ENCODE data around the gene CDH4. TPM values are rescaled to one million over a fixed set of nuclear protein-coding genes. Genes with fewer than 3 reads are reported as not detected.

Gene CDH4
- total RNA-seq, 2 experiments from 2014 or later: 0.10 to 0.21 TPM

DNA sequence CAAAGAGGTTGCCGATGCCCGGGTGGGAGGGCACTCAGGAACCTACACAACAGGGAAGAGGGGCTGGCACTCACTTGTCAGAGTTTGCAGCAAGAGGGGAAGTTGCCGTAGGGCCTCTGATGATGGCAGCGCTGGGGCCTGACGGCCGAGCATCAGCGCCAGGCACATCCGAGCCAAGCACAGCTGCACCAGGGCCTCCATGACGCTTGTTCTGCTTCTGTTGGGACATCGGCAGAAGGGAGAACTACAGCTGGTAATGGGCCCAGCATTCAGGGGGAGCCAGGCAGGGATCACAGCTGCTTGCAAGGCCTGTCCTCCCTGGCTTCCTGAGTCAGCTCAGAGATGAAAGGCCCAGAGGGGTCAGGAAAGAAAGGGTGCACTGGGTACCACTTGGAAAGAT, 367.7 kb downstream of the CDH4 start:
- peaks cover 2% of the 10 kb centered on the region for H3K9me3 Mint-ChIP-seq
- H3K4me1 Mint-ChIP-seq (ENCODE audit: low read depth): no peaks in the 10 kb centered on the region
- H3K36me3 Mint-ChIP-seq: no peaks in the 10 kb centered on the region
- intact Hi-C loops (cut with micrococcal nuclease): no loop called here
- no peak overlapping the region for H3K4me3 Mint-ChIP-seq
- H3K27me3 Mint-ChIP-seq: no peaks in the 10 kb centered on the region
- DNase-seq: no peak
- ChIA-PET POLR2A (no interaction called here), CTCF (no interaction called here)
- H3K27ac Mint-ChIP-seq: no peak overlapping the region

DNA sequence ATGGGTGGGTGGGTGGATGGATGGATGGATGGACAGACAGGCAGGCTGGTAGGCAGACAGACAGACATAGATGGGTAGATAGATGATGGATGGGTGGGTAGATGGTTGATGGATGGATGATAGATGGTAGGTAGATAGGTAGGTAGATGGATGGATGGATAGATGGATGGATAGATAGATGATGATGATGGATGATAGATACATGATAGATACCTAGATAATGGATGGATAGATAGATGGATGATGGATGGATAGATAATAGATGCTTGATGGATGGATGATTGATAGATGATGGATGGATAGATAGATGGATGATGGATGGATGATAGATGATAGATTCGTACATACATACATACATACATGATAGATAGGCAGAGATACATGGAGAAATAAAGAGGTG, 368.1 kb downstream of the CDH4 start:
- Mint-ChIP-seq H3K27ac (no peak overlapping the region), H3K9me3 (peaks cover 2% of the 10 kb centered on the region), H3K4me1 (ENCODE audit: low read depth) (no peaks in the 10 kb centered on the region), H3K4me3 (no peak overlapping the region), H3K27me3 (no peaks in the 10 kb centered on the region), H3K36me3 (no peaks in the 10 kb centered on the region)
- DNase-seq: no peak
- intact Hi-C loops (cut with micrococcal nuclease): no loop called here
- CTCF ChIA-PET: no interaction called here
- POLR2A ChIA-PET: no interaction called here

DNA sequence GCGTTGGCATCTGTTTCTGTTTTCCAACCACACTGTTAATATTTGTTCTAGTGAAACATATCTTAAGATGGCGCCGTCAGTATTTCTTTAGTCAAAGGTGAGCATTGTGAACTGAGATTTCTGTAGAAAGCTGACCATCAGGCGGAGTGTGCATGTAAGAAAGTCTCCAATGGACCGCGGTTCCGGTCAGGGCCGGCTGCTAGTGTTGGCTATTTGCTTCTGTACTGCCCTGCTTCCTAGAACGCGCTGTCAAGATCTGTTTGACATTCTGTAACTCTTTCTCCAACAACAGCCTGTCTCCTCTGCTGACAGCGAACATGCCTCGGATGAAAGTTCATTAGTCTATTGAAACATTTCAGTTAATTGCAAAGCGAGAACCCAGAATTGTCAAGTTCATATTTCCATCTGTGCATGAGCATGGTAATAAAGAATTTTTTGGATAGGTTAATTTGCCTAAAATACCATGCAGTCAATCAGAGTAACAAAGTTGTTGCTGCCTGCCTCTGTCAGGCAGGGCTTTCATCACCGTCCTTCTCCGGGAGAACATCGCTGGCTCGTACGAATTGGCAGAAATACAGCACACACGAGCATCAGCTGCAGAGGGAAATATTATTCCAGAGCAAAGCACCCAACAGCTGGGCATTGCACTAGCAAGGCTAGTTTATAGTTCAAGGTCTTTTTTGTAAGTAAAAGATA, 369.1 kb downstream of the CDH4 start:
- no peak overlapping the region for H3K4me3 Mint-ChIP-seq
- ChIA-PET CTCF (no interaction called here), POLR2A (no interaction called here)
- intact Hi-C loops (cut with micrococcal nuclease): no loop called here
- H3K4me1 Mint-ChIP-seq (ENCODE audit: low read depth): no peaks in the 10 kb centered on the region
- H3K9me3 Mint-ChIP-seq: peaks cover 2% of the 10 kb centered on the region
- no peak overlapping the region for H3K27ac Mint-ChIP-seq
- H3K27me3 Mint-ChIP-seq: no peaks in the 10 kb centered on the region
- no peak for DNase-seq
- H3K36me3 Mint-ChIP-seq: no peaks in the 10 kb centered on the region

DNA sequence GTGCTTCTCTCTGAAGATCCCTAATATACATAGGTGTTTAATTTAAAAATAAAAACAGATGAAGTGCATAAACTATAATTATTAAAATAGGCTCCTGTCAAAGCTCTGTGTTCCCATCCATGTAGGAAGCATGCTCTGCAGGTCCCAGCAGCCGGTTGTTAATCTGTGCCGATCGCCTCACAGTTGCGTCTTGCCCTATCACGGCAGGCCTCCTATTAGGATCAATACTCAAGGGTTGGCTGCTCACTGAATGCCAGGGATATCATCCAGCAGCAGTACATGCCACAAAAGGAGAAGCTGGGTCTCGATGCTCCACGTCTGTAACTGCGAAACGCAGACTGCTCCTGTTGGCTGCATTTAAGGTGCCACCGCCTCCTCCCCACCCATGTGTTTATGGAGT, 369.8 kb downstream of the CDH4 start:
- no peaks in the 10 kb centered on the region for H3K4me1 Mint-ChIP-seq (ENCODE audit: low read depth)
- H3K9me3 Mint-ChIP-seq: peaks cover 2% of the 10 kb centered on the region
- intact Hi-C loops (cut with micrococcal nuclease): no loop called here
- DNase-seq: no peak
- no peak overlapping the region for H3K4me3 Mint-ChIP-seq
- CTCF ChIA-PET: no interaction called here
- H3K27me3 Mint-ChIP-seq: no peaks in the 10 kb centered on the region
- POLR2A ChIA-PET: no interaction called here
- H3K36me3 Mint-ChIP-seq: no peaks in the 10 kb centered on the region
- H3K27ac Mint-ChIP-seq: no peak overlapping the region

DNA sequence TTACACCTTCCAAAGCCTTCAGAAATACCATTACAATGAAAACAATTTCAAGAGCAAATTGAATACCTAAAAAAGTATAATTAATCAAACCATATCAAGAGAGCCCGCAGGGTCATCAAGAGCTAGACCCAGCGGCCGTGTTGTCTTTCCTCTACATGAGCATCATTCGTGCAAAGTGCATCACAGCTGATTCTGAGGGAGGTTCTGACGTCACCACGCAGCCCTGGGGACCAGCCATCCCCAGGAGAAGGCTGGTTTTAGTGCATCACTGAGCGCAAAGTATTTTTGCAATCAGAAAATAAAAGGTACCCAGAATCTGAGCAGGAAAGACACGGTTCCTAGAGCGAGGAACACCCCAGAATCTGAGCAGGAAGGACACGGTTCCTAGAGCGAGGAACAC, 371.4 kb downstream of the CDH4 start:
- Mint-ChIP-seq H3K9me3 (no peaks in the 10 kb centered on the region), H3K36me3 (no peaks in the 10 kb centered on the region), H3K4me1 (ENCODE audit: low read depth) (no peaks in the 10 kb centered on the region), H3K27me3 (no peaks in the 10 kb centered on the region), H3K27ac (no peak overlapping the region), H3K4me3 (no peak overlapping the region)
- DNase-seq: no peak
- CTCF ChIA-PET: no interaction called here
- intact Hi-C loops (cut with micrococcal nuclease): no loop called here
- POLR2A ChIA-PET: no interaction called here

DNA sequence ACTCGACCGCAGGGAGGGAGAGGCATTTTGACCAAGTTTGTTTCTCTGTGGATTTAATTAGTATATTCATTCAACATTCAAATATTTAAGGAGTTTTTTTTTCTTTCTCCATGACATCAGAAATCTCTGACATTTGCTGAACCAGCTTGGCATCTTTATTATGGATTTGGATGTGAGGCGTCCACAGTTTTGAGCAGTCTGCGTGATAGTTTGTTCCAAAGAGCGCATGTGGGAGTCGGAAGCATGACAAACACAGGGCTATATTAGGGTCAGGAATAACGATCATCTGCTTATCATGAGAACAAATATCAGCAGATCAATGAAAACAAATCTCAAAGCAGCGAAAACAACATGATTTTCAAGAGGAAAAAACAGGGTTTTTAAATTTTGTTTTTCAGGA, 373.2 kb downstream of the CDH4 start:
- Mint-ChIP-seq H3K9me3 (no peaks in the 10 kb centered on the region), H3K4me3 (no peak overlapping the region), H3K36me3 (no peaks in the 10 kb centered on the region), H3K27ac (no peak overlapping the region), H3K27me3 (no peaks in the 10 kb centered on the region), H3K4me1 (ENCODE audit: low read depth) (no peaks in the 10 kb centered on the region)
- ChIA-PET CTCF (no interaction called here), POLR2A (no interaction called here)
- DNase-seq: no peak
- intact Hi-C loops (cut with micrococcal nuclease): no loop called here

DNA sequence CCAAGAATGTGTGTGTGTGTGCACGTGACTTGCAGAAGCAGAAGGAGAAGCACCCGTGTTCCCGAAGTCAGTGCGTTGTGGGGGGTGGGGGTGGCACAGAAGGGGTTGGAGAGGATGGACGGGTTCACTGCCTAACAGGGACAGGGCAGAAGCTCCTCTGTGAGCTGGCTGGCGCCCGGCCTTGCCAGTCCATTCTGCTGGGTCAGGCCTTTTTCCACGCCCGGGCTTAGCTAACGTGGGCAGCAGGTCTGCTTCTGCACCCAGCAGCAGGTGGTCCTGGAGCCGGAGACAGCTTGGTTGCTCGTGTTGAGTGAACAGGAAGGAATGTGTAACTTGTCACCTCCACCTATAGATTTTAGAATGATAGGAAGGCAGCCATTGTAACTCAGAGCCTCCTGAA, 374.4 kb downstream of the CDH4 start:
- H3K9me3 Mint-ChIP-seq: no peaks in the 10 kb centered on the region
- intact Hi-C loops (cut with micrococcal nuclease): no loop called here
- H3K27me3 Mint-ChIP-seq: no peaks in the 10 kb centered on the region
- ChIA-PET CTCF (interaction anchor here (0.5 kb wide), 1 partner anchor 13 kb away, joined by 7 read pairs; no protein-coding TSS in a partner anchor), POLR2A (no interaction called here)
- no peaks in the 10 kb centered on the region for H3K36me3 Mint-ChIP-seq
- H3K27ac Mint-ChIP-seq: no peak overlapping the region
- DNase-seq: no peak
- no peaks in the 10 kb centered on the region for H3K4me1 Mint-ChIP-seq (ENCODE audit: low read depth)
- H3K4me3 Mint-ChIP-seq: no peak overlapping the region

DNA sequence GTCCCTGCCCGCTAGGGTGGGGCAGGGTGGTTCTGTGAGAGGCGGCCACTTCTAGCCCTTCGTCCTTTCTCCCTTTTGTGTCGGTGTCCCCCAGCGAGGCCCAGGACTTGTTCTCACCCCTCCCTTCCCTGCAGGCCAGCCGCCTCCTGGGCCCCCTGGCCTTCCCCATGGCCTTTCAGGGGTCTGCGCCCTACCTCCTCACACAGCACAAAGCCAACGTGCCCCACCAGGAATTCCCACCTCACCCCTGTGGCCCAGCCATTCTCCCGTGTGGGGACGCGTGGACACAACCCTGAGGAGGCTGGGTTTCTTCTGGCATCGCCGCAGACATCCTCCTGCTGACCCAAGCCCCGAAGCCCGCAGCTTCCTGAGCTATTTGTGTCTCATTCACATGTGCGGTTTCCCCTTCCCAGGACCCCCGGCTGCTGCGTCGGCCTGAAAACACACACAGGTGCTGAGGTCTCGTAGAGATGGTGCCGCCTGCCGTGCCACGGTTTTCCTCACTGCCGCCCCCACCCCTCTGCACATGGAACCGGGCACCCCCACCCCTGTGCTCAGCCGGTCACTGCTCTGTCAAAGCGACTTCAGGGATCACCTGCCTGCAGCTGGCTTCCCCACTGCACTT, 375.8 kb downstream of the CDH4 start:
- intact Hi-C loops (cut with micrococcal nuclease): no loop called here
- no peak for DNase-seq
- Mint-ChIP-seq H3K27me3 (no peaks in the 10 kb centered on the region), H3K4me1 (ENCODE audit: low read depth) (no peaks in the 10 kb centered on the region), H3K27ac (no peak overlapping the region), H3K36me3 (no peaks in the 10 kb centered on the region), H3K4me3 (no peak overlapping the region), H3K9me3 (no peaks in the 10 kb centered on the region)
- ChIA-PET POLR2A (no interaction called here), CTCF (no interaction called here)

DNA sequence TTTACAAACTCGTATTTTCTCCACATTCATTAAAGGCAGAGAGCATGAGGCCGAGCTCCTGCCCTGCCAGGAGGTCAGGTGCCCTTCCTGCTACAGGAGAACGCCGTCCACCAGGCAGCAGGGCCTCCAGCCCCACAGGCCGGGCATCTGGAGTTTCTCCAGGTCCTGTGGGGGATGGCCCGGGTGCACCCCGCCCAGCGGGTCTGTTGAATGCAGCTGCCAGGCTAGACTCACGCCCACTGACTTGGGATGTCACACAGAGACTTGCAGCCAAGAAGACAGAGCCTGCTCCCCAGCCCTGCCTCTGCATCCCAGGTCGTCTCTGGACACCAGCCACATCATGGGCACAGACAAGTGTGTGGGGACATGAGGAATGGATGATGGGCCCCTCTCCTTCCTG, 376.4 kb downstream of the CDH4 start:
- Mint-ChIP-seq H3K27ac (no peak overlapping the region), H3K27me3 (no peaks in the 10 kb centered on the region), H3K4me3 (no peak overlapping the region), H3K36me3 (no peaks in the 10 kb centered on the region), H3K4me1 (ENCODE audit: low read depth) (no peaks in the 10 kb centered on the region), H3K9me3 (no peaks in the 10 kb centered on the region)
- DNase-seq: no peak
- POLR2A ChIA-PET: no interaction called here
- intact Hi-C loops (cut with micrococcal nuclease): no loop called here
- CTCF ChIA-PET: no interaction called here

DNA sequence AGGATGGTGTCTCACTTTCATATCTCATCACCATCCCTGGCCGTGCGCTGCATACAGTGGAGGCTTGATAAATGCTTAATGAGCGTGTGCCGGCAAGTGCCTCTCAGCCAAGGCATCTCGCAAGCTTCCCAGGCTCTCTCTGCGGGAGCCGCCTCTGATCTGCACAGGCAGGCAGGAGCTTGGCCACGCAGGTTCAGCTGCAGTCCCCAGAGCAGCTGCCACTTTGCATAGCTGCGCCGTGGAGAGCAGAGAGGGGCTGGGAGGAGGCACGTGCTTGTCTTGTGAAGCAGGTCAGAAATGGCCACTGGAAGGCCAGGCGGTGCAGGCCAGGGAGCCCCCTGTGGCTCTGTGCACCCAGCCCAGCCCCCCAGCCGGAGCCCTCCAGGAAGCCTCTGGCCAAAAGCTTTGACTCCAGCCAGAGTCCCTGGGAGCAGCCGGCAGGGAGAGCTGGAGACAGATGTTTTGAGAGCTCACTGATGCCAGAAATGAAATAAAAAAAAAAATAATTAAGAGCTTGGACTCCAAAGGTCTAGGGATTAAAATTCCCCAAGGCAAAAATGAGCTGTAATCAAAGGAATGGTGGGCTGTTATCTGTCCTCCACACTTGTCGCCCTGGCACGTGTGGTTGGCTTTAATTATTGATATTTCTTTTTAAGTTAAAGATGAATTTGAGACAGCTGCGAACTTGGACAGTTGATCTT, 377.0 kb downstream of the CDH4 start:
- no peak overlapping the region for H3K27ac Mint-ChIP-seq
- no peak overlapping the region for H3K4me3 Mint-ChIP-seq
- H3K27me3 Mint-ChIP-seq: no peaks in the 10 kb centered on the region
- no peaks in the 10 kb centered on the region for H3K36me3 Mint-ChIP-seq
- intact Hi-C loops (cut with micrococcal nuclease): no loop called here
- H3K4me1 Mint-ChIP-seq (ENCODE audit: low read depth): no peaks in the 10 kb centered on the region
- ChIA-PET POLR2A (interaction anchor here (0.7 kb wide), 1 partner anchor 50 kb away, joined by 3 read pairs; no protein-coding TSS in a partner anchor), CTCF (interaction anchor here (0.6 kb wide), 1 partner anchor 87 kb away, joined by 3 read pairs; no protein-coding TSS in a partner anchor)
- H3K9me3 Mint-ChIP-seq: no peaks in the 10 kb centered on the region
- DNase-seq: no peak

DNA sequence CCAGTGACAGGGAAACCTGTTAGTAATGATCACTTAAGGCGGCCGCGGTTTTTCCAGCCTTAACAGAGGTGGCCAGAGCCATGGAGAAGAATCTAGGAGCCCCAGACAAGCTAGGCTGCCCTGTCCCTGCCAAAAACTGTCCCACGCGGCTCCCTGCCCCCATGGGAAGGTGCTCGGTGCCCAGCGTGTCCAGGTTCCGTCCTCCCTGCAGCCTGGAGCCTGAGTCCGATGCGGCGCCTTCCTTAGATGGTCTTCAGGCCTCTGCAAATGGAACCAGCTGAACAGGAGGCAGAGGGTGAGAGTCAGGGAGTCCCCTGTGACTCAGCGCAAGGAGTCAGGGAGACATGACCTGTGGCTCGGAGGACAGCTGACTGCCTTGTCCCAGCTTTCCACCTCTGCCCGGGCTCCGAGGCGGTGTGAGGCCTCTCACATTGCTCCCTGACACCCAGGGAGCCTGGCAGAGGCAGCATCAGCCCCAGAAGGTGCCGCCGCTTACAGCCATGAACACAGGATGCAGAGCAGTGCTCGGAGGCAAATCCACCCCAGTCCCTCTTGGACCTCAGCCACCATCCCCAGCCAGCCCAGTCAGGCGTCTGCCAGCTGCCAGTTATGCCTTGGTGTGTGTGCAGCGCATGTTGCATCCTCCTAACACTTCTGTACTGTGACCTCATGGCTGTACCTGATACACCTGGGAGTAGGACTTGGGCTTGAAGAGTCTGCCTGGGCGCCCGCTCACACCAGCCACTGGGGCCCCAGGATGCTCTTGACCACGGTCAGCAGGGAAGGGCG, 377.7 kb downstream of the CDH4 start:
- H3K36me3 Mint-ChIP-seq: no peaks in the 10 kb centered on the region
- H3K27me3 Mint-ChIP-seq: no peaks in the 10 kb centered on the region
- no peak for DNase-seq
- H3K27ac Mint-ChIP-seq: no peak overlapping the region
- no peak overlapping the region for H3K4me3 Mint-ChIP-seq
- intact Hi-C loops (cut with micrococcal nuclease): no loop called here
- POLR2A ChIA-PET: interaction anchor here (0.7 kb wide), 1 partner anchor 50 kb away, joined by 3 read pairs; no protein-coding TSS in a partner anchor
- no peaks in the 10 kb centered on the region for H3K4me1 Mint-ChIP-seq (ENCODE audit: low read depth)
- H3K9me3 Mint-ChIP-seq: no peaks in the 10 kb centered on the region
- CTCF ChIA-PET: interaction anchor here (0.6 kb wide), 1 partner anchor 86 kb away, joined by 3 read pairs; no protein-coding TSS in a partner anchor

DNA sequence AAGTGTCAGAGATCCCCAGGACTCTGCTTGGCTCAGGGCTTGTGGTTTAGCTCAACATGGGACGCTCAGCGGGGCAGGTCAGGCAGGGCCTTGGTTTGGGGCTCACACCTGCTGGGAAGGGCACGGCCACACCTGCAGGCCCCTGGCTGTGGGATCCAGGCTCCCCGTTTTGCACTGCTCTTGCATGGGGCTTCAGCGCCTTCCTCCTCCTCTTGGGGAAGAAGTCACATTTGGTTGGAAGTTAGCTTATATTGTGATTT, 378.3 kb downstream of the CDH4 start:
- Mint-ChIP-seq H3K27ac (no peak overlapping the region), H3K4me3 (no peak overlapping the region), H3K4me1 (ENCODE audit: low read depth) (no peaks in the 10 kb centered on the region), H3K36me3 (no peaks in the 10 kb centered on the region), H3K27me3 (no peaks in the 10 kb centered on the region), H3K9me3 (no peaks in the 10 kb centered on the region)
- ChIA-PET CTCF (no interaction called here), POLR2A (no interaction called here)
- no peak for DNase-seq
- intact Hi-C loops (cut with micrococcal nuclease): no loop called here
